Peyer's patch (tissue), 4 donors: ENCODE data around the gene CDON. TPM values are rescaled to one million over a fixed set of nuclear protein-coding genes. Genes with fewer than 3 reads are reported as not detected.

Source experiments
- DNase-seq, 3 donors: peaks; one replicate each; pipeline ENCODE4 v3.0.0-alpha.2; 2017 to 2019
- H3K27ac ChIP-seq, 4 donors: fragments of 200-600 bp; sonication (generic); one replicate each; pipeline ENCODE4 v1.5.1; 2016 to 2019
- H3K27me3 ChIP-seq, 2 donors: fragments of 200-600 bp; sonication (generic); one replicate each; pipeline ENCODE4 v1.5.1; 2019
- H3K36me3 ChIP-seq, 3 donors: fragments of 200-600 bp; sonication (generic); one replicate each; pipeline ENCODE4 v1.5.1; 2016 to 2019
- H3K4me1 ChIP-seq, 4 donors: fragments of 200-600 bp; sonication (generic); one replicate each; pipeline ENCODE4 v1.5.1; 2016 to 2019
- H3K4me3 ChIP-seq, 4 donors: fragments of 200-600 bp; sonication (generic); 1 replicate in 3 of 4; 2 replicates in 1 of 4; pipeline ENCODE4 v1.5.1; 2016 to 2019; ENCODE audit warnings: mild to moderate bottlenecking in 1 of 4
- H3K9me3 ChIP-seq, 4 donors: fragments of 200-600 bp; sonication (generic); one replicate each; pipeline ENCODE4 v1.5.1; 2016 to 2019; ENCODE audit warnings: mild to moderate bottlenecking in 1 of 4
- POLR2A ChIP-seq, 2 donors: fragments of 450-650 bp; IDR thresholded peaks; one replicate each; pipeline ENCODE4 v1.5.1; 2017; ENCODE audit warnings: antibody characterized with exemption in 2 of 2, mild to moderate bottlenecking in 2 of 2, moderate library complexity in 2 of 2
- total RNA-seq, 4 donors: library from RNA; depleted of rRNA; stranded (reverse); fragments of >200 nt; gene quantifications; one replicate each; pipeline ENCODE4 v1.1.0, GENCODE V29; 2016
- TF ChIP-seq, protein P1 (sequence below), 6 experiments: fragments of 450-650 bp in 4 of 6; fragments of 200-600 bp in 2 of 6; sonication (generic) in 1 of 6; IDR thresholded peaks; one replicate each; pipeline ENCODE4 v1.5.1; 2017 to 2019; ENCODE audit warnings: antibody characterized with exemption in 6 of 6, mild to moderate bottlenecking in 3 of 6, moderate library complexity in 1 of 6

CDON gene
- total RNA-seq, 4 donors from 2014 or later, result 1.9 to 8.0 (median 3.8) TPM

- Histone ChIP-seq H3K27me3 (no peaks in the 10 kb centered on the region), H3K9me3 (no peaks in the 10 kb centered on the region), H3K27ac (no peak overlapping the region), H3K36me3 (no peaks in the 10 kb centered on the region), H3K4me3 (no peak overlapping the region), H3K4me1 (no peaks in the 10 kb centered on the region)
- DNase-seq, result no peak
- TF ChIP-seq POLR2A (IDR thresholded peaks at IDR 0.05), result no peak
- TF ChIP-seq, protein P1, sequence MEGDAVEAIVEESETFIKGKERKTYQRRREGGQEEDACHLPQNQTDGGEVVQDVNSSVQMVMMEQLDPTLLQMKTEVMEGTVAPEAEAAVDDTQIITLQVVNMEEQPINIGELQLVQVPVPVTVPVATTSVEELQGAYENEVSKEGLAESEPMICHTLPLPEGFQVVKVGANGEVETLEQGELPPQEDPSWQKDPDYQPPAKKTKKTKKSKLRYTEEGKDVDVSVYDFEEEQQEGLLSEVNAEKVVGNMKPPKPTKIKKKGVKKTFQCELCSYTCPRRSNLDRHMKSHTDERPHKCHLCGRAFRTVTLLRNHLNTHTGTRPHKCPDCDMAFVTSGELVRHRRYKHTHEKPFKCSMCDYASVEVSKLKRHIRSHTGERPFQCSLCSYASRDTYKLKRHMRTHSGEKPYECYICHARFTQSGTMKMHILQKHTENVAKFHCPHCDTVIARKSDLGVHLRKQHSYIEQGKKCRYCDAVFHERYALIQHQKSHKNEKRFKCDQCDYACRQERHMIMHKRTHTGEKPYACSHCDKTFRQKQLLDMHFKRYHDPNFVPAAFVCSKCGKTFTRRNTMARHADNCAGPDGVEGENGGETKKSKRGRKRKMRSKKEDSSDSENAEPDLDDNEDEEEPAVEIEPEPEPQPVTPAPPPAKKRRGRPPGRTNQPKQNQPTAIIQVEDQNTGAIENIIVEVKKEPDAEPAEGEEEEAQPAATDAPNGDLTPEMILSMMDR (IDR thresholded peaks at IDR 0.05), result no peak
These were observed 84.4 kb downstream of the CDON start for GRCh38 chr11:125978181-125978716.

DNA sequence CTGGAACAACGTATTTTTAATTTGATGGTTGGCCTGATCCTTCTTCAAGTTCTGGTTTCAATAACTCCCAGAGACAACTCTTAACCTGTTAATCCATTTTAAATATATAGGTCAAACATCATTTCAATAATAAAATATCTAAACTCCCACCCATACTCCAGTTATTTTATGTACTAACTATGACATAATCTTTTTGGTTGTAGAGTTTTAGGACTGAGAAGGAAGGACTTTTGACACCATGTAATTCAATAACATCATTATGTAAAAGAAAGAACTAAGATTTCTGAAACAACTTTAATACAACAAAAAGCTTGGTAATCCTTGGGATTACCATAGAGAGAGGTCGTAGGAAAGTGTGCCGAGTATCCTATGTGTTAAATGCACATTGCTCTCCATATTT is 85.3 kb downstream of the CDON start:
- Histone ChIP-seq H3K27ac (no peak overlapping the region), H3K27me3 (no peaks in the 10 kb centered on the region), H3K4me1 (no peaks in the 10 kb centered on the region), H3K4me3 (no peak overlapping the region), H3K9me3 (no peaks in the 10 kb centered on the region), H3K36me3 (no peaks in the 10 kb centered on the region)
- TF ChIP-seq, protein P1 (IDR thresholded peaks at IDR 0.05), result no peak
- no peak for TF ChIP-seq POLR2A (IDR thresholded peaks at IDR 0.05)
- no peak for DNase-seq

DNA sequence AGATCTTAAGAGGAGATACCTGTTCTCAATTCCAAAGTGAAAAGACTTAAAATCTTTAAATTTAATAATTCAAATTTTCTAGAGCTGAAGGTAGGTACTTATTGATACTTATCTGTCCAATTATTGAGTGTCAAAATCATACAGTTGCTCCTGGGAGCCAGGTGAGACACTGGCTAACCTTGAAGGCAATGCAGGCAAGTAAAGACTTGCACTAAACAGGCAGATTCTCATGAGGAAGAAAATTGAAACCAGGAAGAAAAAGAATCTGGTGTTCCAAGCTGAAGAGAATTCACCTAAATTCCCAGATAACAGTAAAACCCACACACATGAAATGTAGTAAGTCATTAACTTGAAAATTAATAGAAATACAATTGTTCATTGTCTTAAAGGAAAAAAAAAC is 86.5 kb downstream of the CDON start:
- Histone ChIP-seq H3K27me3 (no peaks in the 10 kb centered on the region), H3K9me3 (no peaks in the 10 kb centered on the region), H3K4me3 (no peak overlapping the region), H3K4me1 (no peaks in the 10 kb centered on the region), H3K36me3 (no peaks in the 10 kb centered on the region), H3K27ac (no peak overlapping the region)
- DNase-seq, result no peak
- TF ChIP-seq, protein P1 (IDR thresholded peaks at IDR 0.05), result no peak
- TF ChIP-seq POLR2A (IDR thresholded peaks at IDR 0.05), result no peak

- Histone ChIP-seq H3K9me3 (no peaks in the 10 kb centered on the region), H3K36me3 (no peaks in the 10 kb centered on the region), H3K27ac (no peak overlapping the region), H3K4me3 (no peak overlapping the region), H3K4me1 (no peaks in the 10 kb centered on the region), H3K27me3 (no peaks in the 10 kb centered on the region)
- no peak for DNase-seq
- no peak for TF ChIP-seq POLR2A (IDR thresholded peaks at IDR 0.05)
- TF ChIP-seq, protein P1 (IDR thresholded peaks at IDR 0.05), result no peak
These were observed 87.0 kb downstream of the CDON start for GRCh38 chr11:125975634-125976033.

DNA sequence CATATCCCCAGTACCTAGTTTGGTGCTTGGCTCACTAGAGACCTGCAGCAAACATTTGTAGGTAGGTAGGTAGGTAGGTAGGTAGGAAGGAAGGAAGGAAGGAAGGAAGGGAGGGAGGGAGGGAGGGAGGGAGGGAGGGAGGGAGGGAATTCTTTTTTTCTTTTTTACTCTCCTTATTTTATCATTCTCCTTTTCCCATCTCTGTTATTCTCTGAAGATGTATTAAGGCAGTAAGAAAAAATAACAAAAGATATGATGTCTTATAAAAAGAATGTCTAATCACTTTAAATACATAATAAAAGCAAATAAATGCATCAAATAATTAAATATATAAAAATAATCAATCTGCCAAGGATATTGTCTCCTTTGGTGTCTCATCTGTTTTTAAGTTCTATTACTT is 88.4 kb downstream of the CDON start:
- Histone ChIP-seq H3K4me1 (no peaks in the 10 kb centered on the region), H3K36me3 (no peaks in the 10 kb centered on the region), H3K27ac (no peak overlapping the region), H3K9me3 (no peaks in the 10 kb centered on the region), H3K4me3 (no peak overlapping the region), H3K27me3 (no peaks in the 10 kb centered on the region)
- TF ChIP-seq, protein P1 (IDR thresholded peaks at IDR 0.05), result no peak
- TF ChIP-seq POLR2A (IDR thresholded peaks at IDR 0.05), result no peak
- DNase-seq, result no peak

GRCh38 chr11:125971618-125972017 is 91.0 kb downstream of the CDON start:
- DNase-seq, result no peak
- H3K36me3 ChIP-seq, result no peaks in the 10 kb centered on the region
- TF ChIP-seq, protein P1 (IDR thresholded peaks at IDR 0.05), result no peak
- no peak for TF ChIP-seq POLR2A (IDR thresholded peaks at IDR 0.05)

More at GRCh38 chr11:125971618-125972017, 91.0 kb downstream of the CDON start:
- H3K27me3 ChIP-seq, result no peaks in the 10 kb centered on the region
- H3K9me3 ChIP-seq, result no peaks in the 10 kb centered on the region
- no peaks in the 10 kb centered on the region for H3K4me1 ChIP-seq
- no peak overlapping the region for H3K4me3 ChIP-seq
- H3K27ac ChIP-seq, result no peak overlapping the region
